GM18520 (cell line): Measurements from ENCODE around the gene ALMS1.
"Not testable (repeated sequence)": the region's sequence is repeated elsewhere in the genome, so short reads cannot be mapped to it uniquely, and the experiment has no call there.

Experiments
- ATAC-seq: cut with Tn5 transposase; IDR thresholded peaks from one replicate; pipeline ENCODE4 v1.9.1; 2021; ENCODE audit not compliant: unreplicated experiment

Gene ALMS1

DNA sequence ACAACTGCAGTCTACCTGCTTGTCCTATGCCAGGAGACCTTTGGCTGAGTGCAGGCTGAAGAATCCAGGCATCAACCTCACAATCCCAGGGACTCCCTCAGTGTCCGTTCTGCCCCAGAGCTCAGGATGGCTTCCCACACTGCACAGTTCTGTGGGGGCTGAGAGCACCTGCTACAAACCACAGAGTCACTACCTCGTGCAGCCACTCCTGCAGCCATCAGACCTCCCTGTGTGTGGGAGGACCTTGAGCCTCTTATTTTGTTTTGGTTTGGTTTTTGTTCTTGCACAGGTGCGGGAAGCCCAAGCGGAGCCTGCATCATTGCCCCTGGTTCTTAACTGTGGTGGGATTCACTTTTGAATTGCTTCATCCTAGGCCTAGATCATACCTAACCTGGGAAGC is 225.6 kb downstream of the ALMS1 start:
- ATAC-seq: no peak

DNA sequence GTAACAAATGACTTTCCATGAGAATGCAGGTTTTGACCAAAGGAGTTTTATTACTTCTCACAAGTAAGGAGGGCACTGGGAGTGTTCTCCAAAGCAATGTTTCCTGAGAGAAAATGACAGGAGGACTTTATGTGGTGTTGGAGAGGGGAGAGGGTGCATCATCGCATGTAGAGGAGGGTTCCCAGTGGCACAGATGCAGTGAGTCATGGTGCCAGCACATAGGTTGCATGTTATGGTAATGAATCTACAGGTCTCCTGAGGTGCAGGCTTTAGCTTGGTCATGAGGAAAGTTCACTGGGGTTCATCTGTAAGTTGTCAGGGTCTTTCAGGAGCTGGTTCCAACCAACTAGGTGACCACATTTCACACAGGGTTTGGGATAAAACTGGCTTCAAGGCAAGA is 226.2 kb downstream of the ALMS1 start:
- ATAC-seq: no peak

DNA sequence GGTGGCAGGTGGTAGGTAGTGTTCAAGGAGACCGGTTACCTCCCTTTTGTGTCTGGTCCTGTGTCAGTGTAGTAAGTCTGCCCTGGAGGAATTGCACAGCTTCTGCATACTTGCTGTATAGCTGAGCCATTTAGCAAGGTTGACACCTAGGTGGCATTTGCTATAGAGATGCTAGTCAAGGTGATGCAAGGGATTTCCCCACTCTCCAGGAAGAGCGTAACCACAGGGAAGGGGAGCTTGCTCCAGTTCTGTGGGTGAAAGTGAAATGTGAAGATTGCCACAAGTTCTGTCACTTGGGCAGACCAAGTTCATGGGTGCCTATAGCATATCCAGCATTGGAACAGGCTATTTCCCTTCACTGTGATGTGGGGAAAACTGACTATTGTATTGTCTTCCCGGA is 228.5 kb downstream of the ALMS1 start:
- ATAC-seq: no peak

DNA sequence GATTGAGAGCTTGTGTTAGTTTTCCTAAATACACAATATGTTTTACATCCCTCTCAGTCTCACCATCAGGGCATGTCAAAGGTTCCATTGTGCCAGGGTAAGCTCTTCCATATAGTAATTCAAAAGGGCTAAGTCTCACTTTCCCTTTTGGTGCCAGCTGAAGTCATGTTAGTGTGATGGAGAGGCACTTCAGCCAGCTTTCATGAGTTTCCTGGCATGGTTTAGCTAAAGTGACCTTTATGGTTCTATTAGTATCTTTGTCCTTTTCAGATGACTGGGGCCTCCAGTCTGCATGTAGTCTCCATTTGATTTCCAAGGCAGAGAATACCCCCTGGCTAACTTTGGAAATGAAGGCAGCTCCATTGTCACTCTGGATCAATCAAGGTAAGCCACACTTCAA is 229.4 kb downstream of the ALMS1 start:
- no peak for ATAC-seq

DNA sequence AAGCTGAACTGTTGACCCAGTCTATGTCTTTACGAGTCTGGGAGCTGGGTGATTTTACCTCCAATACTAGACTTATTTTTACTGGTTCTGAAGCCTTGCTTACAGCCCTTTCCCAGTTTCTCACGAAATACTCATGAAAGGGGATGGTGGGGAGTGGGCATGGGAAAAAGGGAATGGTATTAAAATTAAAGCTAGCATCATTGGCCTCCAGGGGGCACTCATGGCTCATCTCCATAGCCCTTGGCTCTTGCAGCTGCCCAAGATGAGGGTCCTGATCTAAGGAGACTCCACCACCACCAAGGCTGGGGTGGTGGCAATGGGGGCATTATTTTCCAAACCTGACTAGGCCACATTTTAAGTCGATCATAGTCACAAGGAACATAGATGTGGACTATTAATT is 234.3 kb downstream of the ALMS1 start:
- ATAC-seq: not testable (repeated sequence)

DNA sequence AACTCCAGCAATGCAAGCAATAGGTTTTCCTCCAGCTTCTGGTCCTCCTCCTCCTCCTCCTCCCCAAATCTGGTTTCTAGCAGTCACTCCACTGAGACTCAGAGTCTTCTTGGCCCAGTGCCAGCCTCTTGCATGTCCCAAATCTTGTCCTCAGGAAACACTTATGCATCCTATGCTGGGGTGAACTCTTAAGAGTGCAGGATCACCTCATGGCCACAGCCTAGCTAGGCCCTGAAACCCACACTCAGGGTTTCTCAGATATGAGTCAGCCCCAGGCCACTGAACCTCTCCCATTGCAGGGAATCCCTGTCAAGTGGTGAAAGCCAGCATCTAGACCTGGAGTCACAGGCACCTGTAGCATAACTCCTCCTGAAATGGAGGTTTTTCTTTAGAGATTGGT is 238.4 kb downstream of the ALMS1 start:
- not testable (repeated sequence) for ATAC-seq

DNA sequence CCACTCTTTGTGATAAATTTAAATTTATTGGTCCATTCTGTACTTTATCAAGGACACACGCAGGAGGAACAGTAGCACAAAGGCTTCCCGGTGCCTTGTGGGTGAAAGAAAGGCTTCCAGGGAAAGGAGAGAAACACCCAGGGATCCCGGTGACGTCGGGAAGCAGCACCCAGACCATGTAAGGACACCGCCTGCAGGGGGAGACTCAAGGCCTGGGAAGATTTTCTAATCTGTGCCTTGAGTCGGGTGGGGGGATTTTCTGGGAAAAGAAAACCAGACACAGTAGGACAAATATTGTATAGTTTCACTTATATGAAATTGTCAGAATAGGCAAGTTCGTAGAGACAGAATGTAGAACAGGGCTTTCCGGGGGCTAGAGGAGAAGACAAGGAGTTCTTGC is 239.0 kb downstream of the ALMS1 start:
- ATAC-seq: not testable (repeated sequence)

DNA sequence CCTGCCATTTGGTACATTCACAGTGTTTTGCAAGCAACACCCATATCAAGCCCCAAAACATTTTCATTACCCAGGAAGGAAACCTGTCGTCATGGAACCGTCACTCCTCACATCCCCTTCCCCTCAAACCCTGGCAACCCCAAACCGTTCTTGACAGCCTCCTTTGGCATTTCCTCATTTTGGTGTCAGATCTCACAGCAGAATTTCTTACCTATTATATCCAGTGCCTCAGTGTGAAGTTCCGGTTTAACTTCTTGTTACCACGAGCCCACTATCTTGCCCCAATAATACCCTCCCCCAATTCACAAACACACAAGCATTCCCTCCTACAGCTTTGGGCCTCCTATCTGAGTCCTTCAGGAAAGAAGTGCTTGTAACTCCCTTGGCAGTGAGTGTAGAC is 240.6 kb downstream of the ALMS1 start:
- not testable (repeated sequence) for ATAC-seq

DNA sequence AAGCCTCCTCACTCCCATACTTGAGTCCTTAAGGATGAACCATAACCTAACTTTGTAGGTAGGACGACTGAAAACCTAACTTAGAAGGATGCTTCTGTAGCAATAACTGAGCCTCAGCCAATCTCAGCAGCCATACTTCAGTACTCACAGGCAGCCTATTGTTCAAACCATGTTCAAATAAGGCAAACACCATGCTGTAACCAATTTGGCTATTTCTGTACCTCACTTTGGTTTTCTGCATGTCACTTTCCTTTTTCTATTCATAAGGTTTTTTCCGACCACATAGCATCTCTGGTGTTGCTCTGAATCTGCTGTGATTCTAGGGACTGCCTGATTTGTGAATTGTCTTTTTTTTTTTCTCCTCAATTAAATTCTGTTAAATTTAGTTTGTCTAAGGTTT is 242.9 kb downstream of the ALMS1 start:
- peak; percentile 59 for ATAC-seq

DNA sequence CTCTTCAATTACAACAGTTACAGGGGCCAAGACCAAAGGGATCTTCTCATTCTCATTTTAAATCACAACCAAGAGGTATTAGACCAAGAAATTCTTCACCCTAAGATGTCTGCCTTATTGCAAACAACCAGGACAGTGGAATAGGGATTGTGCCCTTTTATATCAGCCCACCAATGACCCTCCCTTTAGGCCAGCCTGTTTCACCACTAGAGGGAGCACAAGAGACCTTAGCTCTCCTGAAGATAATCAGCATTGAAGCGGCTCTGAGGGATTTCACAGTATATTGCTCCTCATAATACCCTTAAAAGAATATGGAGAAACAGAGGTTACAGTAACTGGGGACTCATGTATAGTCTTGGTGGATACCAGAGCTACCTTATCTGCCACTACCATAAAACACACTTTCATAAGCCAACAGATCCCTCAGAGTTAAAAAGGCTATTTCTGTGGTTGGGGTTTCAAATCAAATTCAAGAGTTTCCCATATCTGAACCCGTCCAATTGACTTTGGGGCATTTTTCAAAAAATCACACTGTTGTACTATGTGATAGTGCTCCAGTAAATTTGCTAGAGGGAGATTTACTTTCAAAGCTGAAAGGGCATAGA is 245.1 kb downstream of the ALMS1 start:
- ATAC-seq: not testable (repeated sequence)

DNA sequence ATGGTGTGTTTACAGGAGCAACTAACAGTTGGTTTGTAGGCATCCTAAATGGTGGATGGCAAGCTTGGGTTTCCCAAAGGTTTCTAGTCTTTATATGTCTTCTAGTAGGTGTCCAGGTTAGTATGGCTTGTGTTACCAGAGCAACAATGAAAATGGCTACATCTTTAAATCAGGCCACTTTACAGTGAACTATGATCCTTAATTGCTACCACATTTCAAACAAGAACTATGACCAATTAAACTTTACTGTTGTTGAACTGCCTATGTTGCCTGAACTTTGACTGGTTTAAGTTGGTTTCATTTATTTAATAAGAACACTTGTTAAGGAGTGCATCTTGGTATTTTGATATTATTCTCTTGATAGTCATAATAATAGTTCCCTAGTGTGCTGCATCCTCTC is 251.3 kb downstream of the ALMS1 start:
- not testable (repeated sequence) for ATAC-seq

DNA sequence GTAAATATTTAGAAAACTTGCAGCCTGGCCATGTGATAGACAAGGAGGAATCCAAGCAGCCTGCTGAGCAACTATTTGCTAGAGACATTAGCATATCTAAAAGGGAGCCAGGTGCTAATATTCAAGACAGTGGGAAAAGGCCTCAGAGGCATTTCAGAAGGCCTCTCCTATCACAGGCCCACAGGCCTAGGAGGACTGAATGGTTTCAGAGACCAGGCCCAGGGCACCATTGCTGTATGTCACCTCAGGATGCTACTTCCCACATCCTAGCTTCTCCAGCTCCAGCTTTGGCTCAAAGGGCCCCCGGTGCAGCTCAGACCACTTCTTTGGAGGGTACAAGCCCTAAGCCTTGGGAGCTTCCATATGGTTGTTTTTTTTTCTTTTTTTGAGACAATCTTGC is 252.8 kb downstream of the ALMS1 start:
- no peak for ATAC-seq

DNA sequence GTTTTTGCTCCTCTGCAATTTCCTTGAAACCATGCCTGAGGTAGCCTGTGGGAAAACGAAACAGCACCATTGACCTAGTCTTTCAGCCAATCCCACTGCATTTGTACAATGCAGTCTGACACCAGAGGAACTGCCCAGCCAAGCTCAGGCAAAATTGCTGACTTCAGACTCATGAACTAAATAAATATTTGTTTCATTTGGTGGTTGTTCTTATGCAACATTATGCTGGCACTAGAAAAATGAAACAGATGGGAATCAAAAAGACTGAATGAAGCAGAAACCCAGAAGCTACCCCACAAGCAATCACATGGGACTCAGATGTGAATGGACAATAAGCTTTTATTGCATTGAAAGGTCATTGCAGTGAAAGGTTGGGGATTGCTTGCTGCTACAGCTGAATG is 254.9 kb downstream of the ALMS1 start:
- ATAC-seq: no peak

DNA sequence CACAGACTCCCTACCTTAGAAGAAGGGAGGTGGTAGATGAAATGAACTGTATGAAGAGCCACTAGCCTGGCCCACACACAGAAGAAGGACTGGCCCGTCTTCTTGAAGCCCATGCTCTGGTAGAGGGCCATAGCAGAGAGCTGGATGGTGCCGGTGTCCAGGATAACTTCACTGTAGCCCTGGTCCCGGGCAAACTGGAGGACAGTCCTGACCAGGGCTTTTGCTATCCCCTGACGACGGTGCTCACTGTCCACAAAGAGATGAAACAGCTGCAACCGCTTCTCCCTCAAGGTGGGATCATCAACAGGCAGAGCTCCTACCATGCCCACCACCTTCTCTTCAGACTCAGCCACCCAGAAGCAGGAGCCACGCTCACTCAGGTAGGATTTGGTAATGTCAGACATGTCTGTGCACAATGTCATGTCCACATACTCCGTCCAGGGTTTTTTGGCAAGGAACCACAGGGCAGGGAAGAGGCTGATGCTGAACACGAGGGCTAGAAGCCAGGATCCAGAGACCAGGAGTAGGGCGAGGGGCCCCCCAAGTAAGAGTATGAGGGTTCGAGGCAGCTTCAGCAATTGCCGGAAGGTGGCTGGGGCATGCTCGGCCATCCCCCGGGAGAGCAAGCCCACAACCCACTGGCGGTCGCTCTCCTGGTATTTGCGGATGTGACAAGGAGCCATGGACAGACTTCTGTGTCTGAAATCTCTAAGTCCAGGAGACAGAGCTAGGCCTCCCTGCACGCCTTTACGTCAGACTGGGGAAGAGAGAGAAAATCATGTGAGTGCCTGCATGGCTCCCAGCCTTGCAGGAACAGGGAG is 255.5 kb downstream of the ALMS1 start:
- ATAC-seq: no peak

DNA sequence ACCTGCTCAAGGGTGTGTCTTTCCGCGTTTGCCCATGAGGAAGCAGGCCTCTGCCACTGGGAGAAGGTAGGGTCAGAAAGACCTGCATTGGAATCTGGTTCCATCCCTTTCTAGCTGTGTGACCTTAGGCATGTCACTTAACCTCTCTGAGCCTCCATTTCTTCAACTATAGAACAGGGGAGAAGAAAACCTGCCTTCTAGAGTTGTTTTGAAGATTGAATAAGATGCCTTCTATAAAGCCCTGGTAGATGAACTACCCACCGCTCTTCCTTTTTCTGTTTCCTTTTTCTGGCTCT is 256.1 kb downstream of the ALMS1 start:
- ATAC-seq: no peak

DNA sequence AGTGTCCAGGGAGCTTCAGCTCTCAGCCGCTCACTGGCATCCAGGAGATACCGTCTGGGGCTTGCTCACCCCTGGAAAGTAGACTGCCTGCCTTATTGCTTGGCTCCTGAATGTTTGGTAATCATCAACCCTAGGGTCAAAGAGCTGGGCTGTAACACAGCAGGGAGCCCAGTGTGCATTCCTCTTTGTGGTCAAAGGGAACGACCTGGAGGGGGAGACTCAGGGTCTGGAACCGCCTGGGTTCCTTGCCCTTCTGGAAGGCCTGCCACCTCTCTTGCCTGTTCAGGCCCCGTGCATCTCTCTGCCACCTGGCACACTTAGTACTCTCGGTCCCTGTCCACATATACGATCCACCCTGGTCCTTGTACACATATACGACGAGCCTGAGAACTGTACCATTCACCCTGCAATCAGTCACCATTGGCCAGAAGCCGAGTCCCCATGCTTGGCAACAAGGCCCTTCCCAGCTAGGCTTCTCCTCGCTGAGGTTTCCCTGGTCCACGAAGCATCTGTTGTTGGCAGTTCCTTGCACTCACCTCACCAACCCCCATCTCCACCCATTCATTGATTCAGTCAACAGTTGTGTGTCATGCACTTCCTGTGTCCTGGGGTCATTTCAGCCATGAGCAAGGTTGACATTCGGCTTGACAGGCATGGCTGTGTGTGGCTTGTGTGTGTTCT is 256.8 kb downstream of the ALMS1 start, which contains the start of gene NAT8:
Gene NAT8, minus strand, starts transcription at position 85 of the 681 bp plus-strand sequence. CDS start 794 bp downstream, outside the sequence.
- ATAC-seq: no peak

DNA sequence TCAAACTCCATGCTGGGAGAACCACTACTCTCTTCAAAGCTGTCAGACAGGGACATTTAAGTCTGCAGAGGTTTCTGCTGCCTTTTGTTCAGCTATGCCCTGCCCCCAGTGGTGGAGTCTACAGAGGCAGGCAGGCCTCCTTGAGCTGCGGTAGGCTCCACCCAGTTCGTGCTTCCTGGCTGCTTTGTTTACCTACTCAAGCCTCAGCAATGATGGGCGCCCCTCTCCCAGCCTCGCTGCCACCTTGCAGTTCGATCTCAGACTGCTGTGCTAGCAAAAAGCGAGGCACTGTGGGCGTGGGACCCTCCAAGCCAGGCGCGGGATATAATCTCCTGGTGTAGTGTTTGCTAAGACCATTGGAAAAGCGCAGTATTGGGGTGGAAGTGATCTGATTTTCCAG is 262.1 kb downstream of the ALMS1 start:
- ATAC-seq: not testable (repeated sequence)

DNA sequence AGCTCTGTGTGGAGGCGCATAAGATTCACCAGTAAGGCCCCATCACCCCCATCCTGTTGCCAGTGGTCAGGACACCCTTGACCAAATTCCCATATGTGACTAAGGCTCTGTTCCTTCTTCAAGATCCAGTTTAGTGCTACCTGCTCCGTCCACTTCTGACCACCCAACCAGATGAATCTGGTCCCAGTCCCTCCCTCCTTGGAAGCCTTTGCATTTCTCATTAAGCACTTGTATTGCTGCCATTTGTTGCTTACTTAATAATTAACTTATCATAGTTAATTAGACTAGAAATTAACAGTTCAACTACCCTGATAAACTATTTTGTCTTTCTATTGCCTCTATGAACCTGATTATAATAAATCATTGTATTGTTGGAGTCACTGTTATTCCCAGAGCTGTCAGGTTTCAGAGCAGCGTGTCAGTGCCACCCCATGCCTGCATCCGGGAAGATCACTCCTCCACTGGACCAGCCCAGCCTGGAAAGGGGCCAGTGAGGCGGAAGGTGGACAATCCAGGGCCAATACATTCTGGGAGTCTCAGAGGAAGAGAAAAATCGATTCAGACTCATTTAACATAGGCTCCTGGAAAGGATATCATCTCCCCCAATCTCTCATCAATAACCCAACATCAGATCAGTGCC is 266.1 kb downstream of the ALMS1 start:
- ATAC-seq: no peak

DNA sequence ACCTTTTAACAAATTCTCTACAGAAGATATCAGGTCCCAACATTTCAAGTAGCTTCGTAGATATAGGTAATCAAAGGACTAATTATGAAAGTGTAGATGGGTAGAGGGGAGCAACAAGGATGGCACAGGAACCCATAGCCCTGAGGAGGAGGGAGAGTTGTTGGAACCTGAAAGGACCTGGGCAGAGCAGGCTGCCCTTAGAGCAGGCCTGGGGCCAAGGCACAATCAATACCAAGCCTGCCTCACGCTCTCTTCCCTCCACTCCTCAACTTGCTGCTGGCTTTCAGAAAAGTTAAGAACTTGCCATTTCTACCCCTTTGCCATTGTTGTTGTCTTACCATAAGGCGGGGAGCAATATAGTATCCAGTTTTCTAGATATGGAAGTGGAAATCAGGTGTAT is 266.7 kb downstream of the ALMS1 start:
- ATAC-seq: no peak

DNA sequence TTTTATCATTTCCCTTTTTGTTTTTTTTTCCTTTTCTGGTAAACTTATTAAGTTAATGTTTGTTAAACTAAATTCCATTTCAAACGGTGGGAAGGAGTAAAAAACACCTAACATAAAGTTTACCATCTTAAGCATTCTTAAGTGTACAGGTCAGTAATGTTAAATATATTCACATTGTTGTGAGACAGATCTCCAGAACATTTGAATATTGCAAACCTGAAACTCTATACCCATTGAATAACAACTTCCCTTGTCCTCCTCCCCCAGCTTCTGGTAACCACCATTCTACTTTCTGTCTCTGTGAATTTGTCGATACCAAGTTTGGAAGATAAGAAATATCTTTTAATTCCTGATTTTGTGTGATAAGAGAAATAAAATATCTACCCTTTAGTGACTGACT is 268.5 kb downstream of the ALMS1 start:
- ATAC-seq: no peak
